ENCODE results near the gene RPS6KC1. TPM values are rescaled to one million over a fixed set of nuclear protein-coding genes. Genes with fewer than 3 reads are reported as not detected.

Gene RPS6KC1
- total and polyA plus RNA-seq, 2 donors (not counting 1 experiment from before 2014, with no cell fraction given): 2.4 to 19.0 TPM

DNA sequence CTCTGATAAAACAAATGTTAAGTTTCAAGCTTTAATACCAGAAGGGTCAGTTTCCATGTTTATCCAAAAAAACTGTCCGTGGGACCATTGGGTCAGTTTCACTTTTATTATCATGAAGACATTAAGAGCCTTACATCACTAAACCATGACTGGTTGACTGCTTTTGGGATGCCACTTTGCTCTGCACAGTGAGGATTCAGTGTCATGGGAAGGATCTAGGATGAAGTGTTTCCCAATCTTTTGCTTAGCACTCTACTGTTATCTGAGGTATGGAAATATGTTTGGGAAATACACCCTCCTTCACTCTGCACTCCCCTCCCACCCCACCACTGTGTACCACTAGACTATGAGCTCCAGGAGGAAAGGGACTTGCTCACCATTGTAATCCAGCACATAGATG is 16.3 kb downstream of the RPS6KC1 start:
- no peaks in the 10 kb centered on the region for H3K9me3 Mint-ChIP-seq (ENCODE audit: insufficient read depth)
- CTCF ChIA-PET: no interaction called here
- intact Hi-C loops (cut with micrococcal nuclease): no loop called here

DNA sequence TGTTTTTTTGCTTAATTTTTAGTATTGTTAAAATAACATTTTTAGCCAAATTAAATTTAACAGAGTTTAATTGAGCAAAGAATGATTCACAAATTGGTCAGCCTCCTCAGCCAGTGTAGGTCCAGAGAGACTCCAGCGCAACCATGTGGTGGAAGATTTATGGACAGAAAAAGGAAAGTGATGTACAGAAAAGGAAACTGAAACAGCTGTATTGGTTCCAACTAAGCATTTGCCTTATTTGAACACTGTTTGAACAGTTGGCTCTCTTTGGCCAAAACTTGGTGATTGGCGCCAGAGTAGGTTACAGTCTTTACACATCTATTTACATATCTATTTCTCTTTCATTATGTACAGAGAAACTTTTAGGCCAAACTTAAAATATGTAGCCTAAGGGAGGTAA is 19.4 kb downstream of the RPS6KC1 start:
- H3K27ac Mint-ChIP-seq: no peak overlapping the region
- intact Hi-C loops (cut with micrococcal nuclease): no loop called here
- Histone ChIP-seq H3K9ac (ENCODE audit: low read length) (no peak overlapping the region), H3K36me3 (replicated peaks in 1 of 2; ENCODE audit: control extremely low read depth in 1 of 2, control insufficient read depth in 1 of 2, extremely low read depth in 1 of 2, insufficient read depth in 2 of 2, low read length in 1 of 2) (no peaks in the 10 kb centered on the region), H3K4me3 (ENCODE audit: control extremely low read depth in 1 of 5, extremely low read depth in 1 of 5, insufficient read depth in 1 of 5, low read depth in 2 of 5, low read length in 4 of 5) (no peak overlapping the region), H3K27me3 (replicated peaks in 1 of 4; ENCODE audit: control extremely low read depth in 1 of 4, control insufficient read depth in 3 of 4, insufficient read depth in 4 of 4, low read length in 3 of 4) (no peaks in the 10 kb centered on the region), H2AFZ (ENCODE audit: insufficient read depth, low read depth, low read length, poor library complexity, severe bottlenecking) (no peak overlapping the region), H3K27ac (ENCODE audit: low read length in 2 of 2) (no peak overlapping the region), H3K9me3 (ENCODE audit: control extremely low read depth in 1 of 3, control insufficient read depth in 2 of 3, insufficient read depth in 1 of 3, low read length in 2 of 3) (no peaks in the 10 kb centered on the region), H4K20me1 (ENCODE audit: control insufficient read depth, insufficient read depth, low read length, poor library complexity, severe bottlenecking) (no peaks in the 10 kb centered on the region), H3K4me2 (replicated peaks; ENCODE audit: low read depth, low read length, poor library complexity, severe bottlenecking) (peak overlapping the region; percentile 4), H3K4me1 (ENCODE audit: control insufficient read depth in 2 of 2, insufficient read depth in 2 of 2, low read length in 2 of 2) (peaks cover 10 to 12% of the 10 kb centered on the region in 2 donors), H3K79me2 (ENCODE audit: control insufficient read depth, insufficient read depth, low read length) (peaks cover 13% of the 10 kb centered on the region)
- peaks cover 20% of the 10 kb centered on the region for H3K4me1 Mint-ChIP-seq
- no peak overlapping the region for H3K4me3 Mint-ChIP-seq
- POLR2A ChIA-PET: no interaction called here
- WGBS (ENCODE audit: insufficient coverage): 0% methylated on average over 1 of the region's 2 CpGs
- no peaks in the 10 kb centered on the region for H3K27me3 Mint-ChIP-seq
- ATAC-seq (ENCODE audit: low read depth) (peak; percentile 33), DNase-seq (peak; percentile 39)
- no peaks in the 10 kb centered on the region for H3K9me3 Mint-ChIP-seq (ENCODE audit: insufficient read depth)
- no peak for TF ChIP-seq EZH2 (IDR thresholded peaks at IDR 0.05; ENCODE audit: borderline replicate concordance, insufficient read depth, low read depth, low read length, poor library complexity, severe bottlenecking)
- TF ChIP-seq, protein P1, sequence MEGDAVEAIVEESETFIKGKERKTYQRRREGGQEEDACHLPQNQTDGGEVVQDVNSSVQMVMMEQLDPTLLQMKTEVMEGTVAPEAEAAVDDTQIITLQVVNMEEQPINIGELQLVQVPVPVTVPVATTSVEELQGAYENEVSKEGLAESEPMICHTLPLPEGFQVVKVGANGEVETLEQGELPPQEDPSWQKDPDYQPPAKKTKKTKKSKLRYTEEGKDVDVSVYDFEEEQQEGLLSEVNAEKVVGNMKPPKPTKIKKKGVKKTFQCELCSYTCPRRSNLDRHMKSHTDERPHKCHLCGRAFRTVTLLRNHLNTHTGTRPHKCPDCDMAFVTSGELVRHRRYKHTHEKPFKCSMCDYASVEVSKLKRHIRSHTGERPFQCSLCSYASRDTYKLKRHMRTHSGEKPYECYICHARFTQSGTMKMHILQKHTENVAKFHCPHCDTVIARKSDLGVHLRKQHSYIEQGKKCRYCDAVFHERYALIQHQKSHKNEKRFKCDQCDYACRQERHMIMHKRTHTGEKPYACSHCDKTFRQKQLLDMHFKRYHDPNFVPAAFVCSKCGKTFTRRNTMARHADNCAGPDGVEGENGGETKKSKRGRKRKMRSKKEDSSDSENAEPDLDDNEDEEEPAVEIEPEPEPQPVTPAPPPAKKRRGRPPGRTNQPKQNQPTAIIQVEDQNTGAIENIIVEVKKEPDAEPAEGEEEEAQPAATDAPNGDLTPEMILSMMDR (IDR thresholded peaks at IDR 0.05): no peak
- CTCF ChIA-PET: interaction anchor here (1.7 kb wide), 1 partner anchor 9 kb away, joined by 5 read pairs; no protein-coding TSS in a partner anchor

More for the DNA sequence above, 16.3 kb downstream of the RPS6KC1 start:
- Mint-ChIP-seq H3K27ac (no peak overlapping the region), H3K4me3 (no peak overlapping the region), H3K27me3 (no peaks in the 10 kb centered on the region), H3K4me1 (peaks cover 18% of the 10 kb centered on the region)
- TF ChIP-seq, protein P1 (IDR thresholded peaks at IDR 0.05): no peak
- TF ChIP-seq EZH2 (IDR thresholded peaks at IDR 0.05; ENCODE audit: borderline replicate concordance, insufficient read depth, low read depth, low read length, poor library complexity, severe bottlenecking): no peak
- WGBS (ENCODE audit: insufficient coverage): 100% methylated on average over 1 of the region's 1 CpG
- Histone ChIP-seq H3K27ac (ENCODE audit: low read length in 2 of 2) (no peak overlapping the region), H3K79me2 (ENCODE audit: control insufficient read depth, insufficient read depth, low read length) (peaks cover 30% of the 10 kb centered on the region), H3K4me2 (replicated peaks; ENCODE audit: low read depth, low read length, poor library complexity, severe bottlenecking) (no peak overlapping the region), H3K4me3 (ENCODE audit: control extremely low read depth in 1 of 5, extremely low read depth in 1 of 5, insufficient read depth in 1 of 5, low read depth in 2 of 5, low read length in 4 of 5) (no peak overlapping the region), H3K9ac (ENCODE audit: low read length) (no peak overlapping the region), H3K36me3 (replicated peaks in 1 of 2; ENCODE audit: control extremely low read depth in 1 of 2, control insufficient read depth in 1 of 2, extremely low read depth in 1 of 2, insufficient read depth in 2 of 2, low read length in 1 of 2) (no peaks in the 10 kb centered on the region), H3K4me1 (ENCODE audit: control insufficient read depth in 2 of 2, insufficient read depth in 2 of 2, low read length in 2 of 2) (peaks cover 10 to 12% of the 10 kb centered on the region in 2 donors), H3K27me3 (replicated peaks in 1 of 4; ENCODE audit: control extremely low read depth in 1 of 4, control insufficient read depth in 3 of 4, insufficient read depth in 4 of 4, low read length in 3 of 4) (no peaks in the 10 kb centered on the region), H4K20me1 (ENCODE audit: control insufficient read depth, insufficient read depth, low read length, poor library complexity, severe bottlenecking) (no peaks in the 10 kb centered on the region), H2AFZ (ENCODE audit: insufficient read depth, low read depth, low read length, poor library complexity, severe bottlenecking) (no peak overlapping the region), H3K9me3 (ENCODE audit: control extremely low read depth in 1 of 3, control insufficient read depth in 2 of 3, insufficient read depth in 1 of 3, low read length in 2 of 3) (no peaks in the 10 kb centered on the region)
- DNase-seq: no peak
- no peak for ATAC-seq (ENCODE audit: low read depth)
- POLR2A ChIA-PET: no interaction called here
